GM12878 (cell line): ENCODE data around the gene MSLN. TPM values are rescaled to one million over a fixed set of nuclear protein-coding genes. Genes with fewer than 3 reads are reported as not detected.

Experiments
- ATAC-seq: fragments of 200-7000 bp; cut with Tn5 transposase; 3 replicates; pipeline ENCODE4 v1.9.1; 2020; ENCODE audit warnings: mild to moderate bottlenecking, moderate library complexity
- BruUV-seq: library from RNA; stranded (reverse); fragments of 400-500 nt; replicated peaks from 2 replicates; lab custom pipeline; 2021; lab: Mats Ljungman, UMichigan
- CTCF ChIA-PET: fragments of 300-600 bp; sonication (Branson Sonifier 250); formaldehyde crosslinking; extraction: SDS; loops from one replicate; lab custom pipeline; 2021; ENCODE audit warnings: inconsistent platforms; lab: Yijun Ruan, JAX
- POLR2A ChIA-PET: fragments of 350-600 bp; formaldehyde crosslinking; extraction: SDS; loops from one replicate; lab custom pipeline; 2021; ENCODE audit warnings: inconsistent platforms; lab: Charles Lee
- RAD21 ChIA-PET: fragments of 300-600 bp; sonication (Branson Sonifier 250); formaldehyde crosslinking; loops from one replicate; lab custom pipeline; 2023; ENCODE audit warnings: antibody characterized with exemption; ENCODE audit not compliant: unreplicated experiment; lab: Charles Lee
- SMC1A ChIA-PET: fragments of 300-600 bp; sonication (Branson Sonifier 250); formaldehyde crosslinking; loops from one replicate; lab custom pipeline; 2023; ENCODE audit not compliant: unreplicated experiment, uncharacterized antibody; lab: Charles Lee
- DNase-seq: peaks from one replicate; pipeline ENCODE4 v3.0.0-alpha.2; 2011; ENCODE audit warnings: low read depth, low spot score
- FAIRE-seq: peaks from 3 replicates; lab custom pipeline; 2011; peaks lifted over from hg19 to GRCh38; lab: Jason Lieb, UNC
- H2AFZ ChIP-seq: 2 replicates; pipeline ENCODE4 v1.6.0; 2011; ENCODE audit warnings: low read depth, low read length, control low read depth; ENCODE audit not compliant: control insufficient read depth
- H3K27ac ChIP-seq: 2 replicates; pipeline ENCODE4 v1.5.1; 2011; ENCODE audit warnings: control low read depth; ENCODE audit not compliant: control insufficient read depth, insufficient read depth
- H3K27me3 ChIP-seq, 2 experiments: replicated peaks in 1 of 2; 2 replicates each; pipeline versions ENCODE4 v1.6.0 to v1.6.1; 2011; ENCODE audit warnings: low read length in 1 of 2; ENCODE audit not compliant: control insufficient read depth in 2 of 2, insufficient read depth in 2 of 2
- H3K36me3 ChIP-seq, 2 experiments: 2 replicates each; pipeline ENCODE4 v1.5.1; 2011; ENCODE audit warnings: low read length in 1 of 2; ENCODE audit not compliant: control insufficient read depth in 2 of 2, insufficient read depth in 2 of 2
- H3K4me1 ChIP-seq: 2 replicates; pipeline ENCODE4 v1.6.1; 2011; ENCODE audit warnings: mild to moderate bottlenecking, low read length, moderate library complexity, mixed read lengths; ENCODE audit not compliant: control insufficient read depth, insufficient read depth
- H3K4me2 ChIP-seq: 2 replicates; pipeline ENCODE4 v1.6.0; 2011; ENCODE audit warnings: control low read depth; ENCODE audit not compliant: control insufficient read depth, insufficient read depth
- H3K4me3 ChIP-seq: fragments of 200-600 bp; sonication (generic); 2 replicates; pipeline ENCODE4 v1.5.1; 2016
- H3K79me2 ChIP-seq: 2 replicates; pipeline ENCODE4 v1.6.0; 2011; ENCODE audit warnings: low read length; ENCODE audit not compliant: control insufficient read depth, insufficient read depth
- H3K9ac ChIP-seq: 2 replicates; pipeline ENCODE4 v1.8.0; 2011; ENCODE audit warnings: low read length, control low read depth, mixed read lengths; ENCODE audit not compliant: control insufficient read depth, insufficient read depth
- H3K9me3 ChIP-seq: replicated peaks from 3 replicates; pipeline ENCODE4 v1.5.1; 2011; ENCODE audit warnings: mild to moderate bottlenecking, low read length; ENCODE audit not compliant: control insufficient read depth, insufficient read depth
- H4K20me1 ChIP-seq: 2 replicates; pipeline ENCODE4 v1.6.0; 2011; ENCODE audit not compliant: control insufficient read depth, insufficient read depth
- ATF7 ChIP-seq: fragments of 450-650 bp; IDR thresholded peaks from 2 replicates; pipeline ENCODE4 v1.6.1; 2016; ENCODE audit warnings: low read depth, mild to moderate bottlenecking
- CBX5 ChIP-seq: sonication (generic); IDR thresholded peaks from 2 replicates; pipeline ENCODE4 v1.6.1; 2016; ENCODE audit warnings: low read depth, moderate library complexity, mild to moderate bottlenecking, inconsistent platforms
- CHD2 ChIP-seq: IDR thresholded peaks from 2 replicates; pipeline ENCODE4 v1.6.1; 2011; ENCODE audit warnings: low read depth, low read length, improper control_type of control experiment, borderline replicate concordance
- HCFC1 ChIP-seq: fragments of 150-350 bp; IDR thresholded peaks from 2 replicates; pipeline ENCODE4 v1.6.1; 2014; ENCODE audit warnings: low read length
- HDAC2 ChIP-seq: fragments of 200-600 bp; sonication (generic); IDR thresholded peaks from 2 replicates; pipeline ENCODE4 v1.6.1; 2017
- HDAC6 ChIP-seq: fragments of 200-600 bp; sonication (generic); IDR thresholded peaks from one replicate; pipeline ENCODE4 v1.8.0; 2017; ENCODE audit warnings: antibody characterized with exemption; ENCODE audit not compliant: unreplicated experiment
- KDM1A ChIP-seq: fragments of 200-600 bp; sonication (generic); IDR thresholded peaks from 2 replicates; pipeline ENCODE4 v1.6.1; 2016; ENCODE audit warnings: borderline replicate concordance
- MTA3 ChIP-seq: IDR thresholded peaks from 2 replicates; pipeline ENCODE4 v1.6.1; 2012; ENCODE audit warnings: low read length, inconsistent platforms, borderline replicate concordance
- NFYB ChIP-seq: IDR thresholded peaks from 2 replicates; pipeline ENCODE4 v1.6.1; 2011; ENCODE audit warnings: low read depth, mild to moderate bottlenecking, low read length, improper control_type of control experiment, moderate library complexity; ENCODE audit not compliant: insufficient read depth
- NR2C2 ChIP-seq: IDR thresholded peaks from 2 replicates; pipeline ENCODE4 v1.6.1; 2011; ENCODE audit warnings: borderline replicate concordance, low read depth; ENCODE audit not compliant: control insufficient read depth, insufficient read length
- NRF1 ChIP-seq: conservative IDR thresholded peaks from 2 replicates; pipeline ENCODE4 v1.6.1; 2011; ENCODE audit warnings: mild to moderate bottlenecking, low read depth, low read length, improper control_type of control experiment
- PRDM15 ChIP-seq: fragments of 450-650 bp; formaldehyde crosslinking; IDR thresholded peaks from 2 replicates; pipeline ENCODE4 v1.4.0; 2020; ENCODE audit warnings: mild to moderate bottlenecking, moderate library complexity
- RAD21 ChIP-seq: IDR thresholded peaks from 2 replicates; pipeline ENCODE4 v1.6.1; 2011; ENCODE audit warnings: mild to moderate bottlenecking, low read depth, low read length, moderate library complexity; ENCODE audit not compliant: insufficient read depth
- SPI1 ChIP-seq: IDR thresholded peaks from 2 replicates; pipeline ENCODE4 v1.6.1; 2011; ENCODE audit warnings: low read depth, mild to moderate bottlenecking, low read length, moderate library complexity, borderline replicate concordance; ENCODE audit not compliant: insufficient read depth
- YBX1 ChIP-seq: fragments of 450-650 bp; IDR thresholded peaks from 2 replicates; pipeline ENCODE4 v1.6.1; 2016; ENCODE audit warnings: antibody characterized with exemption
- ZBTB40 ChIP-seq: fragments of 450-650 bp; IDR thresholded peaks from 2 replicates; pipeline ENCODE4 v1.6.1; 2016; ENCODE audit warnings: mild to moderate bottlenecking, moderate library complexity, borderline replicate concordance
- ZSCAN29 ChIP-seq: fragments of 450-650 bp; IDR thresholded peaks from 2 replicates; pipeline ENCODE4 v1.6.1; 2017; ENCODE audit warnings: mild to moderate bottlenecking, moderate library complexity
- WGBS: methylation state at CpG from one replicate; pipeline ENCODE4 v1.1.6; 2016; ENCODE audit warnings: low lambda C conversion rate; ENCODE audit not compliant: insufficient replicate concordance, insufficient coverage; ENCODE audit errors: missing lambda C conversion rate; 5-methylcytosine and 5-hydroxymethylcytosine counted together
- in situ Hi-C: fragments of 300-500 bp; cut with MboI; formaldehyde crosslinking; loops from 9 replicates; pipeline ENCODE4 v1.14.3; 2018; ENCODE audit warnings: mixed read lengths
- intact Hi-C: fragments of 100-400 bp; cut with micrococcal nuclease; formaldehyde crosslinking; loops from one replicate; pipeline ENCODE4 v1.14.2; 2022; ENCODE audit not compliant: unreplicated experiment
- polyA plus RNA-seq, 11 experiments: library from polyadenylated mRNA; depleted of rRNA in 4 of 11; unstranded in 6 of 11; stranded (reverse) in 5 of 11; fragments of >200 nt; fragmentation: Nextera tagmentation in 4 of 11; fragmentation: Illumina TruSeq in 1 of 11; extraction: Ambion mirVana in 4 of 11; extraction: Trizol in 1 of 11; gene quantifications; 1 replicate in 1 of 11; 2 replicates in 10 of 11; pipeline versions ENCODE4 v1.2.1 to v1.2.3, GENCODE V29; 2011 to 2016; ENCODE audit warnings: inconsistent platforms in 2 of 11, missing spikeins in 2 of 11, low read depth in 1 of 11
- total RNA-seq, 4 experiments: library from RNA; depleted of rRNA in 3 of 4; stranded (reverse); fragments of >200 nt in 3 of 4; fragmentation: Illumina TruSeq in 1 of 4; extraction: Trizol in 1 of 4; gene quantifications; 2 replicates each; pipeline versions ENCODE4 v1.2.1 to v1.2.3, GENCODE V29; 2013 to 2021

Gene MSLN
- total and polyA plus RNA-seq, 10 of the 15 experiments (the other 5 are each of a cell fraction or from before 2014, with no cell fraction given), result 0.08 TPM; not detected in 9

GRCh38 chr16:722835-723633 lies 37.5 kb upstream of the MSLN start:
- BruUV-seq, result no TSS peak
- SMC1A ChIA-PET, result no interaction called here
- Histone ChIP-seq H3K9me3 (no peaks in the 10 kb centered on the region), H3K4me3 (no peak overlapping the region), H3K27me3 (no peaks in the 10 kb centered on the region), H2AFZ (no peak overlapping the region), H3K27ac (no peak overlapping the region), H3K4me2 (no peak overlapping the region), H4K20me1 (no peaks in the 10 kb centered on the region), H3K36me3 (no peaks in the 10 kb centered on the region), H3K9ac (no peak overlapping the region), H3K4me1 (peaks cover 20% of the 10 kb centered on the region), H3K79me2 (no peaks in the 10 kb centered on the region; the same call in none of the 2 replicates)
- CTCF ChIA-PET, result interaction anchor here (0.7 to 1.4 kb wide), 3 partner anchors 13 to 63 kb away, joined by 3 to 4 read pairs (median 3); no protein-coding TSS in a partner anchor
- FAIRE-seq (no peak), DNase-seq (no peak), ATAC-seq (no peak)
- POLR2A ChIA-PET, result interaction anchor here (0.8 to 1.0 kb wide), 2 partner anchors 13 to 42 kb away, joined by 3 read pairs; no protein-coding TSS in a partner anchor
- 86% methylated on average over 24 of the region's 24 CpGs for WGBS
- intact Hi-C loops (no loop called here), in situ Hi-C loops (no loop called here)
- RAD21 ChIA-PET, result interaction anchor here (0.5 kb wide), 1 partner anchor 15 kb away, joined by 3 read pairs; no protein-coding TSS in a partner anchor
- TF ChIP-seq ATF7, result no peak
- TF ChIP-seq ZBTB40, result no peak
- no peak for TF ChIP-seq CBX5
- TF ChIP-seq NRF1, result no peak
- TF ChIP-seq NFYB, result no peak
- no peak for TF ChIP-seq RAD21
- no peak for TF ChIP-seq PRDM15
- no peak for TF ChIP-seq YBX1
- TF ChIP-seq HCFC1, result no peak
- no peak for TF ChIP-seq HDAC2
- no peak for TF ChIP-seq MTA3
- no peak for TF ChIP-seq HDAC6
- no peak for TF ChIP-seq NR2C2
- TF ChIP-seq CHD2, result no peak
- no peak for TF ChIP-seq KDM1A
- TF ChIP-seq SPI1, result no peak
- TF ChIP-seq ZSCAN29, result no peak
